HepG2 (cell line): ENCODE data around the gene ZKSCAN3. TPM values are rescaled to one million over a fixed set of nuclear protein-coding genes. Genes with fewer than 3 reads are reported as not detected.
A peak's percentile ranks its signal among the peaks of the same experiment; 100 is the strongest.

Experiments
- GABPA ChIP-seq, 2 experiments: IDR thresholded peaks; 2 replicates each; pipeline ENCODE4 v1.6.1; 2011 to 2016; ENCODE audit warnings: low read depth in 2 of 2, low read length in 1 of 2, missing biosample characterization in 1 of 2, missing genetic modification characterization in 1 of 2
- HDAC1 ChIP-seq: sonication (generic); formaldehyde crosslinking; IDR thresholded peaks from 2 replicates; pipeline ENCODE4 v1.5.1; 2020; ENCODE audit warnings: mild to moderate bottlenecking, missing genetic modification reagents
- MAFG ChIP-seq: sonication (generic); formaldehyde crosslinking; IDR thresholded peaks from 2 replicates; pipeline ENCODE4 v1.5.1; 2020; ENCODE audit warnings: mild to moderate bottlenecking, missing genetic modification reagents
- MATR3 ChIP-seq: sonication (generic); formaldehyde crosslinking; IDR thresholded peaks from 2 replicates; pipeline ENCODE4 v1.4.0; 2020; ENCODE audit warnings: missing genetic modification reagents
- MYNN ChIP-seq: sonication (generic); formaldehyde crosslinking; IDR thresholded peaks from 2 replicates; pipeline ENCODE4 v1.4.0; 2020; ENCODE audit warnings: mild to moderate bottlenecking, low read depth, missing genetic modification reagents
- NKX3-1 ChIP-seq: sonication (generic); formaldehyde crosslinking; IDR thresholded peaks from 2 replicates; pipeline ENCODE4 v1.5.0; 2020; ENCODE audit warnings: missing genetic modification reagents
- PAF1 ChIP-seq: IDR thresholded peaks from 2 replicates; pipeline ENCODE4 v1.6.1; 2016; ENCODE audit warnings: missing genetic modification reagents, missing compliant biosample characterization
- SKI ChIP-seq: fragments of 450-650 bp; IDR thresholded peaks from one replicate; pipeline ENCODE4 v1.6.1; 2018; ENCODE audit warnings: mild to moderate bottlenecking; ENCODE audit not compliant: partially characterized antibody
- SOX5 ChIP-seq: IDR thresholded peaks from 2 replicates; pipeline ENCODE4 v1.6.1; 2016; ENCODE audit warnings: borderline replicate concordance
- STAT5B ChIP-seq: sonication (generic); formaldehyde crosslinking; IDR thresholded peaks from 2 replicates; pipeline ENCODE4 v1.4.0; 2020; ENCODE audit warnings: missing genetic modification reagents
- ZMAT3 ChIP-seq: sonication (generic); formaldehyde crosslinking; conservative IDR thresholded peaks from 2 replicates; pipeline ENCODE4 v1.7.0; 2021; ENCODE audit warnings: missing genetic modification reagents
- ZNF33B ChIP-seq: sonication (generic); formaldehyde crosslinking; IDR thresholded peaks from 2 replicates; pipeline ENCODE4 v1.5.1; 2020; ENCODE audit warnings: mild to moderate bottlenecking, missing genetic modification reagents
- ZNF768 ChIP-seq: sonication (generic); formaldehyde crosslinking; IDR thresholded peaks from 2 replicates; pipeline ENCODE4 v1.4.0; 2020; ENCODE audit warnings: missing genetic modification reagents
- polyA plus RNA-seq, 8 experiments: library from polyadenylated mRNA; depleted of rRNA in 3 of 8; stranded (reverse) in 7 of 8; unstranded in 1 of 8; fragments of >200 nt; fragmentation: Illumina TruSeq in 4 of 8; extraction: Trizol in 4 of 8; gene quantifications; 2 replicates each; pipeline versions ENCODE4 v1.2.1 to v1.2.3, GENCODE V29; 2011 to 2016; ENCODE audit warnings: low read depth in 4 of 8, missing spikeins in 1 of 8, mixed read lengths in 1 of 8; ENCODE audit not compliant: insufficient read depth in 1 of 8
- total RNA-seq, 5 experiments: library from RNA; depleted of rRNA; stranded (reverse); fragments of >200 nt; fragmentation: Illumina TruSeq; extraction: Trizol; gene quantifications; 2 replicates each; pipeline ENCODE4 v1.2.3, GENCODE V29; 2016; ENCODE audit warnings: low read depth in 1 of 5
- TF ChIP-seq, protein P1 (sequence below): sonication (generic); formaldehyde crosslinking; IDR thresholded peaks from 2 replicates; pipeline ENCODE4 v1.5.1; 2020; ENCODE audit warnings: missing genetic modification reagents, mild to moderate bottlenecking, borderline replicate concordance
- TF ChIP-seq, protein P2 (sequence below): sonication (generic); formaldehyde crosslinking; IDR thresholded peaks from 2 replicates; pipeline ENCODE4 v1.8.1; 2023; ENCODE audit warnings: mild to moderate bottlenecking, moderate library complexity, missing genetic modification reagents
- TF ChIP-seq, protein P3 (sequence below): sonication (generic); formaldehyde crosslinking; IDR thresholded peaks from 2 replicates; pipeline ENCODE4 v1.5.0; 2020; ENCODE audit warnings: mild to moderate bottlenecking, missing genetic modification reagents, borderline replicate concordance
- TF ChIP-seq, protein P4 (sequence below): sonication (generic); formaldehyde crosslinking; IDR thresholded peaks from 2 replicates; pipeline ENCODE4 v1.4.0; 2020; ENCODE audit warnings: missing genetic modification reagents; ENCODE audit errors: not compliant biosample characterization
- TF ChIP-seq, protein P5 (sequence below): sonication (generic); formaldehyde crosslinking; IDR thresholded peaks from 2 replicates; pipeline ENCODE4 v1.4.0; 2020; ENCODE audit warnings: missing genetic modification reagents, borderline replicate concordance
- TF ChIP-seq, protein P6 (sequence below): IDR thresholded peaks from 2 replicates; pipeline ENCODE4 v1.6.1; 2016; ENCODE audit warnings: low read depth, borderline replicate concordance

Gene ZKSCAN3
- total and polyA plus RNA-seq, 2 of the 13 experiments (the other 11 are each of a cell fraction or from before 2014, with no cell fraction given), result 3.3 to 7.4 TPM

DNA sequence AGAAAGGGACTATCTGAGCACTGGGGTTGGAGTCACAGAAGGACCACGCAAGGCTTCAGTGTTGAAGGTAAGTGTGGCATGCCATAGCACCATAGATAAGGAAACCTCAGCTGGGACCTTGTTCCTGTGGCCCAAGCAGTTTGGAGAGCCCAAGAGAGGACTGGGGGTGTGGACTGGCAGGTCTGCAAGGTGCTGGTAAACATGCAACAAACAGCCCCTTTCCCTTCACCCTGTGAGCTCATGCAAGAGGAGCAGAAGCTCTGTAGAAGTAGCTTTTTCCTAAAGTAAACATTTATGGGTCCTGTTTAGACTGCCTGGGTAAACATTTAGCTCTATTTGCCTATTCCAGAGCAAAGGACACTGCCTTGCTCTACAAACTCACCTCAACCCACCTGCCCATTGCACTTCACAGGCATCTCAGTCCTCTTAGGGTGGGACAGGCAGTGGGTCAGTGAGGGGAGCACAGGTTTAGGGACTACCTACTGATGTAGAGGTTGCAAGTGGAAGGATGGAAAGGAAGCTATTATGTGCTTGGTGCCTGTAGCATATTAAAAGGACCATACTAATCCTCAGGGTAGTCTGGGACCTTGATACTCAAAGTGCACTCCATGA lies 25.8 kb upstream of the ZKSCAN3 start (continued):
- TF ChIP-seq, protein P1, sequence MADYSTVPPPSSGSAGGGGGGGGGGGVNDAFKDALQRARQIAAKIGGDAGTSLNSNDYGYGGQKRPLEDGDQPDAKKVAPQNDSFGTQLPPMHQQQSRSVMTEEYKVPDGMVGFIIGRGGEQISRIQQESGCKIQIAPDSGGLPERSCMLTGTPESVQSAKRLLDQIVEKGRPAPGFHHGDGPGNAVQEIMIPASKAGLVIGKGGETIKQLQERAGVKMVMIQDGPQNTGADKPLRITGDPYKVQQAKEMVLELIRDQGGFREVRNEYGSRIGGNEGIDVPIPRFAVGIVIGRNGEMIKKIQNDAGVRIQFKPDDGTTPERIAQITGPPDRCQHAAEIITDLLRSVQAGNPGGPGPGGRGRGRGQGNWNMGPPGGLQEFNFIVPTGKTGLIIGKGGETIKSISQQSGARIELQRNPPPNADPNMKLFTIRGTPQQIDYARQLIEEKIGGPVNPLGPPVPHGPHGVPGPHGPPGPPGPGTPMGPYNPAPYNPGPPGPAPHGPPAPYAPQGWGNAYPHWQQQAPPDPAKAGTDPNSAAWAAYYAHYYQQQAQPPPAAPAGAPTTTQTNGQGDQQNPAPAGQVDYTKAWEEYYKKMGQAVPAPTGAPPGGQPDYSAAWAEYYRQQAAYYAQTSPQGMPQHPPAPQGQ, result no peak
- TF ChIP-seq STAT5B (CRISPR knock-in tag), result no peak
- TF ChIP-seq GABPA (IDR thresholded peaks at IDR 0.05; ENCODE audit: low read depth, low read length), result no peak
- 0 out of 2 replicates have a peak, but pooled peaks have one; percentile 3 for TF ChIP-seq GABPA (CRISPR knock-in tag; IDR thresholded peaks at IDR 0.05; ENCODE audit: low read depth)
- no peak for TF ChIP-seq PAF1 (CRISPR knock-in tag)
- TF ChIP-seq SOX5 (CRISPR knock-in tag), result peak; percentile 47; the same call in 1 of the 2 replicates
- no peak for TF ChIP-seq MYNN
- TF ChIP-seq, protein P2, sequence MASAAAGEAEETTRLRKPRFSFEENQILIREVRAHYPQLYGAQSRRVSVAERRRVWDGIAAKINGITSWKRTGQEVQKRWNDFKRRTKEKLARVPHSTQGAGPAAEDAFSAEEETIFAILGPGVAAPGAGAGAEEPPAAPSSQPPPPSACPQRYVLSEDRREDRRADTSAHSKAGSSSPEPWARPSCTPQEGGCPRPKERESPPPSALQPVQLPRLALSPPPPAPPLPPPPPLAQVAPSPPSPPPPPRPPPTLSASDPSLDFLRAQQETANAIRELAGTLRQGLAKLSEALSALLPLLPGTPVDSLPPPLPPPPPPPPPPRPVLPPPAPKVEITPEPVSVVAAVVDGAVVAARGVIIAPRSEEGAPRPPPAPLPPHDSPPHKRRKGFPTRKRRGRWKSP (CRISPR knock-in tag), result peak; percentile 55; the same call in 1 of the 2 replicates
- no peak for TF ChIP-seq ZNF768
- TF ChIP-seq, protein P3, sequence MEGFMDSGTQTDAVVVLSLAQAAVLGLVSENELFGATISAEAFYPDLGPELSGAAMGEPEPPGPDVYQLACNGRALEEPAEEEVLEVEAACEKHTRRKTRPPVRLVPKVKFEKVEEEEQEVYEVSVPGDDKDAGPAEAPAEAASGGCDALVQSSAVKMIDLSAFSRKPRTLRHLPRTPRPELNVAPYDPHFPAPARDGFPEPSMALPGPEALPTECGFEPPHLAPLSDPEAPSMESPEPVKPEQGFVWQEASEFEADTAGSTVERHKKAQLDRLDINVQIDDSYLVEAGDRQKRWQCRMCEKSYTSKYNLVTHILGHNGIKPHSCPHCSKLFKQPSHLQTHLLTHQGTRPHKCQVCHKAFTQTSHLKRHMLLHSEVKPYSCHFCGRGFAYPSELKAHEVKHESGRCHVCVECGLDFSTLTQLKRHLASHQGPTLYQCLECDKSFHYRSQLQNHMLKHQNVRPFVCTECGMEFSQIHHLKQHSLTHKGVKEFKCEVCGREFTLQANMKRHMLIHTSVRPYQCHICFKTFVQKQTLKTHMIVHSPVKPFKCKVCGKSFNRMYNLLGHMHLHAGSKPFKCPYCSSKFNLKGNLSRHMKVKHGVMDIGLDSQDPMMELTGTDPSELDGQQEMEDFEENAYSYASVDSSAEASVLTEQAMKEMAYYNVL (CRISPR knock-in tag), result peak; percentile 71
- TF ChIP-seq, protein P4, sequence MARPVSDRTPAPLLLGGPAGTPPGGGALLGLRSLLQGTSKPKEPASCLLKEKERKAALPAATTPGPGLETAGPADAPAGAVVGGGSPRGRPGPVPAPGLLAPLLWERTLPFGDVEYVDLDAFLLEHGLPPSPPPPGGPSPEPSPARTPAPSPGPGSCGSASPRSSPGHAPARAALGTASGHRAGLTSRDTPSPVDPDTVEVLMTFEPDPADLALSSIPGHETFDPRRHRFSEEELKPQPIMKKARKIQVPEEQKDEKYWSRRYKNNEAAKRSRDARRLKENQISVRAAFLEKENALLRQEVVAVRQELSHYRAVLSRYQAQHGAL (CRISPR knock-in tag), result no peak
- peak; percentile 61; the same call in 1 of the 2 replicates for TF ChIP-seq HDAC1 (CRISPR knock-in tag)
- TF ChIP-seq MATR3, result no peak
- TF ChIP-seq NKX3-1 (CRISPR knock-in tag), result 0 out of 2 replicates have a peak, but pooled peaks have one; percentile 59
- TF ChIP-seq SKI, result no peak
- TF ChIP-seq, protein P5, sequence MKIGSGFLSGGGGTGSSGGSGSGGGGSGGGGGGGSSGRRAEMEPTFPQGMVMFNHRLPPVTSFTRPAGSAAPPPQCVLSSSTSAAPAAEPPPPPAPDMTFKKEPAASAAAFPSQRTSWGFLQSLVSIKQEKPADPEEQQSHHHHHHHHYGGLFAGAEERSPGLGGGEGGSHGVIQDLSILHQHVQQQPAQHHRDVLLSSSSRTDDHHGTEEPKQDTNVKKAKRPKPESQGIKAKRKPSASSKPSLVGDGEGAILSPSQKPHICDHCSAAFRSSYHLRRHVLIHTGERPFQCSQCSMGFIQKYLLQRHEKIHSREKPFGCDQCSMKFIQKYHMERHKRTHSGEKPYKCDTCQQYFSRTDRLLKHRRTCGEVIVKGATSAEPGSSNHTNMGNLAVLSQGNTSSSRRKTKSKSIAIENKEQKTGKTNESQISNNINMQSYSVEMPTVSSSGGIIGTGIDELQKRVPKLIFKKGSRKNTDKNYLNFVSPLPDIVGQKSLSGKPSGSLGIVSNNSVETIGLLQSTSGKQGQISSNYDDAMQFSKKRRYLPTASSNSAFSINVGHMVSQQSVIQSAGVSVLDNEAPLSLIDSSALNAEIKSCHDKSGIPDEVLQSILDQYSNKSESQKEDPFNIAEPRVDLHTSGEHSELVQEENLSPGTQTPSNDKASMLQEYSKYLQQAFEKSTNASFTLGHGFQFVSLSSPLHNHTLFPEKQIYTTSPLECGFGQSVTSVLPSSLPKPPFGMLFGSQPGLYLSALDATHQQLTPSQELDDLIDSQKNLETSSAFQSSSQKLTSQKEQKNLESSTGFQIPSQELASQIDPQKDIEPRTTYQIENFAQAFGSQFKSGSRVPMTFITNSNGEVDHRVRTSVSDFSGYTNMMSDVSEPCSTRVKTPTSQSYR (CRISPR knock-in tag), result no peak
- TF ChIP-seq MAFG (CRISPR knock-in tag), result no peak
- 0 out of 2 replicates have a peak, but pooled peaks have one; percentile 22 for TF ChIP-seq ZNF33B (CRISPR knock-in tag)
- no peak for TF ChIP-seq ZMAT3 (CRISPR knock-in tag)
- TF ChIP-seq, protein P6, sequence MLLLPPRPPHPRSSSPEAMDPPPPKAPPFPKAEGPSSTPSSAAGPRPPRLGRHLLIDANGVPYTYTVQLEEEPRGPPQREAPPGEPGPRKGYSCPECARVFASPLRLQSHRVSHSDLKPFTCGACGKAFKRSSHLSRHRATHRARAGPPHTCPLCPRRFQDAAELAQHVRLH (CRISPR knock-in tag), result peak; percentile 75; the same call in 1 of the 2 replicates
